Nephron progenitor cell (in vitro differentiated cells): ENCODE data around the gene ACOX2.

ENCODE experiments used
- DNase-seq: peaks from one replicate; pipeline ENCODE4 v3.0.0; 2021
- H3K27ac Mint-ChIP-seq: 2 replicates; pipeline ENCODE4 v1.8.0; 2021; ENCODE audit warnings: mild to moderate bottlenecking, moderate library complexity, mixed read lengths
- H3K27me3 Mint-ChIP-seq: 2 replicates; pipeline ENCODE4 v1.8.0; 2021; ENCODE audit warnings: mild to moderate bottlenecking, low read depth, mixed read lengths; ENCODE audit not compliant: poor library complexity
- H3K36me3 Mint-ChIP-seq: 2 replicates; pipeline ENCODE4 v1.8.0; 2021; ENCODE audit warnings: low read depth, mixed read lengths
- H3K4me1 Mint-ChIP-seq: 2 replicates; pipeline ENCODE4 v1.8.0; 2021; ENCODE audit warnings: mixed read lengths
- H3K4me3 Mint-ChIP-seq: 2 replicates; pipeline ENCODE4 v1.8.0; 2021; ENCODE audit warnings: mild to moderate bottlenecking, moderate library complexity, mixed read lengths
- H3K9me3 Mint-ChIP-seq: 2 replicates; pipeline ENCODE4 v1.8.0; 2021; ENCODE audit warnings: mild to moderate bottlenecking, moderate library complexity, mixed read lengths
- TF ChIP-seq, protein P1 (sequence below): fragments of 200-600 bp; sonication (generic); IDR thresholded peaks from 2 replicates; pipeline ENCODE4 v1.5.0; 2021; ENCODE audit warnings: antibody characterized with exemption

Gene ACOX2

DNA sequence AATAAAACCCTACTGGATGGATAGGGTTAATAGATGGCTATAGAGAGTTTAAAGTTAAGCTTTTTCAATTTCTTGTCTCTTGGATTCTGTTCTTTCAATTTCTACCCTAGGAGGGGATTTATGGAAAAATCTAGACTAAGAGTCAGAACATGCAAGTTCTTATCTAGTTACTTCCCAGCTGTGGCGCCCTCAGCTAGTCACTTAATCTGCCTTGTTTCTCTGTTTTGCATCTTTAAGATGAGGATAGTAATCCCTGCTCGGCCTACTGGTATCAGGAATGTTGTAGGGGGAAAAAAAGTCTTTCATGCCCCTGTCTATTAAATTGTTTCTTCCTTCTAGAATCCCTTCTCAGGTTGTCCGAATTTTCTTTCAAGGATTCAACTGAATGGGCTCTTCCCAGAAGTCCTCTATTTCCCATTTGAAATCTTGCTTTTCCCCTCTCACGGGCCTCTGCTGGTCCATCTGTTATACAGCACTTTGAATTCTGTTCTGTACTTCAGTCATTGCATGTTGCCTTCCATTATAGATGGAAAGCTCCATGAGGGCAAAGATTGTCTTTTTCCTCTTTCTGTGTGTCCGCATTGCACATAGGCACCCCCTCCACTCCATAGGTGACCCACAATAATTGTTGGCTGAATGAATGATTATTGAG, 40.7 kb downstream of the ACOX2 start:
- H3K27me3 Mint-ChIP-seq, result peaks cover 2% of the 10 kb centered on the region
- no peaks in the 10 kb centered on the region for H3K9me3 Mint-ChIP-seq
- peaks cover 25% of the 10 kb centered on the region for H3K36me3 Mint-ChIP-seq
- DNase-seq, result no peak
- peak overlapping the region; percentile 91 for H3K4me3 Mint-ChIP-seq
- TF ChIP-seq, protein P1, sequence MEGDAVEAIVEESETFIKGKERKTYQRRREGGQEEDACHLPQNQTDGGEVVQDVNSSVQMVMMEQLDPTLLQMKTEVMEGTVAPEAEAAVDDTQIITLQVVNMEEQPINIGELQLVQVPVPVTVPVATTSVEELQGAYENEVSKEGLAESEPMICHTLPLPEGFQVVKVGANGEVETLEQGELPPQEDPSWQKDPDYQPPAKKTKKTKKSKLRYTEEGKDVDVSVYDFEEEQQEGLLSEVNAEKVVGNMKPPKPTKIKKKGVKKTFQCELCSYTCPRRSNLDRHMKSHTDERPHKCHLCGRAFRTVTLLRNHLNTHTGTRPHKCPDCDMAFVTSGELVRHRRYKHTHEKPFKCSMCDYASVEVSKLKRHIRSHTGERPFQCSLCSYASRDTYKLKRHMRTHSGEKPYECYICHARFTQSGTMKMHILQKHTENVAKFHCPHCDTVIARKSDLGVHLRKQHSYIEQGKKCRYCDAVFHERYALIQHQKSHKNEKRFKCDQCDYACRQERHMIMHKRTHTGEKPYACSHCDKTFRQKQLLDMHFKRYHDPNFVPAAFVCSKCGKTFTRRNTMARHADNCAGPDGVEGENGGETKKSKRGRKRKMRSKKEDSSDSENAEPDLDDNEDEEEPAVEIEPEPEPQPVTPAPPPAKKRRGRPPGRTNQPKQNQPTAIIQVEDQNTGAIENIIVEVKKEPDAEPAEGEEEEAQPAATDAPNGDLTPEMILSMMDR, result no peak
- peaks cover 63% of the 10 kb centered on the region for H3K4me1 Mint-ChIP-seq
- no peak overlapping the region for H3K27ac Mint-ChIP-seq

DNA sequence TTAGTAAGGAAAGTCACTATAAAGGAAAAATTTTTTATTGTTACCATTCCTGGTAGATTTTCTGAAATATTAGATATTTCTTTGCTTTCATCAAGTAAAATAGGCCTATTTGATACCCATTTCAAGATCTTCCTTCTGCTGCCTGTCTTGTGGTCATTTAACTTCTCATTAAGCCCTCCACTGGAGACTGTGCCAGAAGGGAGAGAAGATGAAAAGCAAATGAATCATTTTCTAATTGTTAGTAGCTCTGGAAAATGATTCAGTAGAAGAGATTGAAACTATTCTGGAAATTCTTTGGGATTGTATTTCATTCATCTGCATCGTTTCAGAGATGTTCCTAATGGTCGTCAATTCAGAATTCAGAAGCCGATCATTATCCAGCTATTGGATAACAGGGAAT, 41.9 kb downstream of the ACOX2 start:
- H3K27ac Mint-ChIP-seq, result no peak overlapping the region
- TF ChIP-seq, protein P1, result no peak
- peaks cover 4% of the 10 kb centered on the region for H3K27me3 Mint-ChIP-seq
- peak overlapping the region; percentile 91 for H3K4me3 Mint-ChIP-seq
- DNase-seq, result no peak
- no peaks in the 10 kb centered on the region for H3K9me3 Mint-ChIP-seq
- peaks cover 66% of the 10 kb centered on the region for H3K4me1 Mint-ChIP-seq
- peaks cover 15% of the 10 kb centered on the region for H3K36me3 Mint-ChIP-seq

DNA sequence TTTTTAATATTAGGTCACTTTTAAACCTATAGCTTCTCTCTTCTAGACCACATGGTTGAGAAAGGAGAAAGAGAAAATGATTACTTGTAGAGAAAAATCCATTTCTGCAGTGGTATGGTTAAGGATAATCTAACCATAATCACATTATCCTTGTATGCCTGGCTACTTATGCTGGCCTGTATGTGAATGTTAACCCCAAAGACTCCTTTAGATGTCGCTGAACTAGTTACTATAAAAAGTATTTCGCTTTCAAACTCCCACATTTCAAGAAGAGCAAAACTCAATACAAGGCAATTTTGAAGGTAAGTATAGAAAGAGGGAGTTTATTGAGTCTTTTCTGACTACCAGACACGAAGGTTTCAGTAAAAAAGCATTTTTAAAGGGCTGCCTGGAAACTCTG, 42.9 kb downstream of the ACOX2 start:
- H3K36me3 Mint-ChIP-seq, result peaks cover 8% of the 10 kb centered on the region
- H3K9me3 Mint-ChIP-seq, result no peaks in the 10 kb centered on the region
- DNase-seq, result no peak
- peaks cover 4% of the 10 kb centered on the region for H3K27me3 Mint-ChIP-seq
- no peak overlapping the region for H3K27ac Mint-ChIP-seq
- peak overlapping the region; percentile 91 for H3K4me3 Mint-ChIP-seq
- TF ChIP-seq, protein P1, result no peak
- H3K4me1 Mint-ChIP-seq, result peaks cover 74% of the 10 kb centered on the region

DNA sequence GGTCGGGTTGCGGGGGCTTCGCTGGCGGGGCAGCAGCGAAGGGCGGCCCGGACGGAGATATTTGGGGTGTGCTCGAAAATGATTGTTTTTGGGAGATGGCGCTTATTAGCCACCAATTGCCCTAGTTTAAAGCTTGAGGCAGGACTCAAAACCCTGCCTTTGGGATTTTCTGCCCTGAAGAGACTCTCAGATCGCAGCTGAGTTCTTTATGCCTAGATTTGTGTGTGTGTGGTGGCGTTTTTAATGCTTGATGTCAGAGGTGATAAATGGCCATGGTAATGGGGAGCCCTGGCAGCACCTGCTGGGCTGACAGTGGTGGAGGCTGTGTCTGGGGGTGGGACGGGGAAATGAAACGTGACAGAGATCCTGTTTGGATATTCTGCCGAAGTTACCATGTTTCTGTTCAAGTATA, 44.5 kb downstream of the ACOX2 start:
- peaks cover 81% of the 10 kb centered on the region for H3K4me1 Mint-ChIP-seq
- TF ChIP-seq, protein P1, result no peak
- peak overlapping the region; percentile 91 for H3K4me3 Mint-ChIP-seq
- peak; percentile 49 for DNase-seq
- no peaks in the 10 kb centered on the region for H3K36me3 Mint-ChIP-seq
- peak overlapping the region; percentile 19 for H3K27ac Mint-ChIP-seq
- peaks cover 7% of the 10 kb centered on the region for H3K27me3 Mint-ChIP-seq
- H3K9me3 Mint-ChIP-seq, result no peaks in the 10 kb centered on the region

DNA sequence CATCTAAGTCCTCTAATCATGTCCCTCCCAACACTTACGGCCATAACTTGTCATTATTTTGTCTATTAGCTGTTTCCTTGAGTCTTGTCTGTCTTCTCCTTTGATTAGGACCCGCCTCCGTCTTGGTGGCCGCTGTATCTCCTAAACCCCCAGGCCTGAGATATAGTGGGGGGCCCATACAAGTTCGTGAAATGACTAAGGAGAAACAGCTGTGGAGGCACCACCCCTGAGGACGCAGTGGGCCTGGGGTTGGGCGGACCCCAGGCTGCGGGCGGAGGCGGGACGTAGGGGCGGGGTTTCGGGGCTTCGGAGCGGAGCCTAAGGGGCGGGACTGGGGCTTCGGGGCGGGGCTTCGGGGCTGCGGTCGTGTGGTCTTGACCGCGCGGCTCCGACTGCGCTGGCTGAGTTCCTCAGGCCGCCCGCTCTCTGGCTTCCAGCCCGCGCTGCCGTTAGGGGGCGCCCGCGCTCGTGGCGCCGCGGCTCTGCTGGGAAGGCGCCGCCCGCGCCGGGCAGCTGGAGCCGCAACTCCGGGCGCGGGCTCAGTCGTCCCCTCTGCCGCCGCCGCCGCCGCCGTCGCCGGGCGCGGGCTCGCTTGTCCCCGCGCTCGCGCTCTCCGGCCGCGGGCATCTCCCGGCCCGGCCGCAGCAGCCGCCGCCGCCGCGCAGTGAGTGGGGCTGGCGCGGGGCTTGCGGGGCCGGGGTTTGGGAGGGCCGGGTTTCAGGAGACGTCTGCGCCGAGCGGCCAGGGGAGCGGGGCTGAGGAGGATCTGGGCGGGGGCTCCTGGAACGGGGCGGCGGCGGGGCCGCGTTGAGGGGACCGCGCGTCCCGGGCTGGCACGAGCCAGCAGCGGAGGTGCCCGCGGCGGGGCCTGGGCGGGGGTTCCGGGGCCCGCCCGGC, 45.2 kb downstream of the ACOX2 start, which contains the start of gene KCTD6:
Gene KCTD6 (plus strand): TSS at position 591 of the 897 bp plus-strand sequence. CDS start 6,660 bp downstream, outside the sequence.
- peaks cover 10% of the 10 kb centered on the region for H3K27me3 Mint-ChIP-seq
- H3K27ac Mint-ChIP-seq, result peak within 1 kb of the TSS; percentile 19
- DNase-seq, result peak; percentile 99
- peak within 1 kb of the TSS; percentile 91 for H3K4me3 Mint-ChIP-seq
- H3K9me3 Mint-ChIP-seq, result no peaks in the 10 kb centered on the region
- TF ChIP-seq, protein P1, result peak; percentile 38
- H3K36me3 Mint-ChIP-seq, result no peaks in the 10 kb centered on the region
- H3K4me1 Mint-ChIP-seq, result peaks cover 81% of the 10 kb centered on the region
